Gastrocnemius medialis (tissue), 4 donors: ENCODE data around the gene HECTD4. TPM values are rescaled to one million over a fixed set of nuclear protein-coding genes. Genes with fewer than 3 reads are reported as not detected.
A peak's percentile ranks its signal among the peaks of the same experiment; 100 is the strongest.

ENCODE experiments used
- ATAC-seq, 2 donors: fragments of 150-250 bp; one replicate each; pipeline ENCODE4 v1.9.1; 2016
- DNase-seq, 2 donors: peaks; one replicate each; pipeline ENCODE4 v3.0.0-alpha.2; 2019
- H3K27ac ChIP-seq, 4 donors: fragments of 200-600 bp; sonication (generic); 1 replicate in 1 of 4; 2 replicates in 3 of 4; pipeline ENCODE4 v1.5.1; 2016 to 2018; ENCODE audit warnings: mild to moderate bottlenecking in 2 of 4, moderate library complexity in 1 of 4
- H3K27me3 ChIP-seq, 3 donors: fragments of 200-600 bp; sonication (generic) in 2 of 3; 1 replicate in 1 of 3; 2 replicates in 2 of 3; pipeline versions ENCODE4 v1.5.1 to v1.6.0; 2016 to 2019; ENCODE audit warnings: mild to moderate bottlenecking in 1 of 3, moderate library complexity in 1 of 3
- H3K36me3 ChIP-seq, 2 donors: fragments of 200-600 bp; sonication (generic) in 1 of 2; one replicate each; pipeline ENCODE4 v1.5.1; 2017 to 2018
- H3K4me1 ChIP-seq, 2 donors: fragments of 200-600 bp; sonication (generic) in 1 of 2; one replicate each; pipeline ENCODE4 v1.5.1; 2016 to 2017; ENCODE audit warnings: mild to moderate bottlenecking in 2 of 2
- H3K4me3 ChIP-seq, 4 donors: fragments of 200-600 bp; sonication (generic) in 3 of 4; 1 replicate in 1 of 4; 2 replicates in 3 of 4; pipeline ENCODE4 v1.5.1; 2016 to 2019; ENCODE audit warnings: mild to moderate bottlenecking in 2 of 4
- H3K9me3 ChIP-seq, 3 donors: fragments of 200-600 bp; sonication (generic) in 2 of 3; 1 replicate in 1 of 3; 2 replicates in 2 of 3; pipeline ENCODE4 v1.5.1; 2016 to 2019
- CTCF ChIP-seq, 5 experiments: fragments of 450-650 bp in 3 of 5; fragments of 200-600 bp in 2 of 5; sonication (generic) in 2 of 5; IDR thresholded peaks in 4 of 5; conservative IDR thresholded peaks in 1 of 5; 1 replicate in 4 of 5; 2 replicates in 1 of 5; pipeline ENCODE4 v1.5.1; 2016 to 2019; ENCODE audit warnings: antibody characterized with exemption in 5 of 5, mild to moderate bottlenecking in 3 of 5, moderate library complexity in 3 of 5
- POLR2A ChIP-seq, 2 donors: fragments of 450-650 bp; IDR thresholded peaks; one replicate each; pipeline ENCODE4 v1.6.1; 2017; ENCODE audit warnings: antibody characterized with exemption in 2 of 2, mild to moderate bottlenecking in 2 of 2, moderate library complexity in 2 of 2
- in situ Hi-C, 4 donors: fragments of 200-750 bp; cut with MboI; loops; one replicate each; pipeline versions ENCODE4 v1.15.0 to v1.8.0; 2017; ENCODE audit warnings: low sequenced_read_pairs in 4 of 4
- intact Hi-C: fragments of 100-400 bp; cut with DNase I; formaldehyde crosslinking; loops from one replicate; pipeline ENCODE4 v1.15.1; 2023; ENCODE audit warnings: low total_unique reads
- total RNA-seq, 4 donors: library from RNA; depleted of rRNA; stranded (reverse); fragments of >200 nt; gene quantifications; one replicate each; pipeline versions ENCODE4 v1.1.0 to v1.2.3, GENCODE V29; 2016

HECTD4 gene
- total RNA-seq, 4 donors from 2014 or later, result 12.9 to 23.3 (median 16.8) TPM

- no peak for ATAC-seq
- no peak for TF ChIP-seq POLR2A (IDR thresholded peaks at IDR 0.05)
- TF ChIP-seq CTCF (IDR thresholded peaks at IDR 0.05 in 4 of 5, conservative IDR thresholded peaks at IDR 0.05 in 1 of 5), result no peak
- Histone ChIP-seq H3K4me1 (no peaks in the 10 kb centered on the region), H3K36me3 (peaks cover 0 to 89% of the 10 kb centered on the region in 2 donors), H3K4me3 (no peak overlapping the region), H3K9me3 (no peaks in the 10 kb centered on the region), H3K27me3 (no peaks in the 10 kb centered on the region), H3K27ac (no peak overlapping the region)
- no peak for DNase-seq
- in situ Hi-C loops, result loop anchor here in 1 of 4 donors (25.0 kb wide), 1 partner anchor 179 kb away; the partner anchor contains the start of gene HECTD4
- intact Hi-C loops, result no loop called here
Observed at GRCh38 chr12:112208301-112208910, 173.8 kb downstream of the HECTD4 start.

GRCh38 chr12:112207397-112207924, 174.8 kb downstream of the HECTD4 start:
- no peak for DNase-seq
- intact Hi-C loops (no loop called here), in situ Hi-C loops (loop anchor here in 1 of 4 donors (25.0 kb wide), 1 partner anchor 180 kb away; the partner anchor contains the start of gene HECTD4)
- no peak for TF ChIP-seq POLR2A (IDR thresholded peaks at IDR 0.05)
- peaks cover 0 to 93% of the 10 kb centered on the region in 2 donors for H3K36me3 ChIP-seq
- H3K9me3 ChIP-seq, result no peaks in the 10 kb centered on the region
- H3K4me3 ChIP-seq, result no peak overlapping the region
- no peak overlapping the region for H3K27ac ChIP-seq
- ATAC-seq, result no peak
- H3K27me3 ChIP-seq, result no peaks in the 10 kb centered on the region
- no peaks in the 10 kb centered on the region for H3K4me1 ChIP-seq

- DNase-seq (no peak), ATAC-seq (no peak)
- Histone ChIP-seq H3K4me3 (no peak overlapping the region), H3K4me1 (no peaks in the 10 kb centered on the region), H3K36me3 (peaks cover 0 to 93% of the 10 kb centered on the region in 2 donors), H3K9me3 (no peaks in the 10 kb centered on the region), H3K27ac (no peak overlapping the region), H3K27me3 (no peaks in the 10 kb centered on the region)
- TF ChIP-seq POLR2A (IDR thresholded peaks at IDR 0.05) (no peak), CTCF (IDR thresholded peaks at IDR 0.05 in 4 of 5, conservative IDR thresholded peaks at IDR 0.05 in 1 of 5) (no peak)
- intact Hi-C loops (no loop called here), in situ Hi-C loops (loop anchor here in 1 of 4 donors (25.0 kb wide), 1 partner anchor 180 kb away; the partner anchor contains the start of gene HECTD4)
Observed at GRCh38 chr12:112206944-112207343, 175.3 kb downstream of the HECTD4 start.

GRCh38 chr12:112199136-112199535, 183.1 kb downstream of the HECTD4 start:
- DNase-seq, result no peak
- TF ChIP-seq POLR2A (IDR thresholded peaks at IDR 0.05) (no peak), CTCF (IDR thresholded peaks at IDR 0.05 in 4 of 5, conservative IDR thresholded peaks at IDR 0.05 in 1 of 5) (no peak)
- Histone ChIP-seq H3K27me3 (no peaks in the 10 kb centered on the region), H3K36me3 (peaks cover 0 to 91% of the 10 kb centered on the region in 2 donors), H3K27ac (no peak overlapping the region), H3K4me3 (no peak overlapping the region), H3K9me3 (no peaks in the 10 kb centered on the region), H3K4me1 (no peaks in the 10 kb centered on the region)
- ATAC-seq, result no peak
- intact Hi-C loops (loop anchor here (2.0 kb wide), 1 partner anchor 188 kb away; no protein-coding TSS in a partner anchor), in situ Hi-C loops (no loop called here)

GRCh38 chr12:112198120-112198733, 184.0 kb downstream of the HECTD4 start:
- DNase-seq (no peak), ATAC-seq (peak; percentile 45 to 53)
- Histone ChIP-seq H3K27me3 (no peaks in the 10 kb centered on the region), H3K4me3 (no peak overlapping the region), H3K27ac (no peak overlapping the region), H3K4me1 (no peaks in the 10 kb centered on the region), H3K36me3 (peaks cover 0 to 91% of the 10 kb centered on the region in 2 donors), H3K9me3 (no peaks in the 10 kb centered on the region)
- intact Hi-C loops (loop anchor here (2.0 kb wide), 1 partner anchor 189 kb away; no protein-coding TSS in a partner anchor), in situ Hi-C loops (no loop called here)
- TF ChIP-seq POLR2A (IDR thresholded peaks at IDR 0.05) (no peak), CTCF (IDR thresholded peaks at IDR 0.05 in 4 of 5, conservative IDR thresholded peaks at IDR 0.05 in 1 of 5) (peak in 4 of 5 experiments; percentile 21 to 45 (median 32))
